BLaER1 (cell line): ENCODE measurements around the gene SLCO2B1.

Experiments used
- H3K27ac ChIP-seq: shearing (Covaris generic); formaldehyde crosslinking; 2 replicates; pipeline ENCODE4 v1.8.1; 2022
- H3K27me3 ChIP-seq: shearing (Covaris generic); formaldehyde crosslinking; 2 replicates; pipeline ENCODE4 v1.8.1; 2022
- H3K36me3 ChIP-seq: shearing (Covaris generic); formaldehyde crosslinking; 2 replicates; pipeline ENCODE4 v1.8.1; 2022
- H3K4me1 ChIP-seq: shearing (Covaris generic); formaldehyde crosslinking; 2 replicates; pipeline ENCODE4 v1.8.1; 2022
- H3K4me2 ChIP-seq: shearing (Covaris generic); formaldehyde crosslinking; 2 replicates; pipeline ENCODE4 v1.8.1; 2022
- H3K4me3 ChIP-seq: shearing (Covaris generic); formaldehyde crosslinking; 2 replicates; pipeline ENCODE4 v1.8.1; 2022
- H3K9ac ChIP-seq: shearing (Covaris generic); formaldehyde crosslinking; 2 replicates; pipeline ENCODE4 v1.8.1; 2022
- H3K9me3 ChIP-seq: shearing (Covaris generic); formaldehyde crosslinking; 2 replicates; pipeline ENCODE4 v1.8.1; 2022
- H4K20me1 ChIP-seq: shearing (Covaris generic); formaldehyde crosslinking; 2 replicates; pipeline ENCODE4 v1.8.1; 2022
- Cebpa-rat ChIP-seq: shearing (Covaris generic); IDR thresholded peaks from 2 replicates; pipeline ENCODE4 v1.8.1; 2022

The SLCO2B1 gene

DNA sequence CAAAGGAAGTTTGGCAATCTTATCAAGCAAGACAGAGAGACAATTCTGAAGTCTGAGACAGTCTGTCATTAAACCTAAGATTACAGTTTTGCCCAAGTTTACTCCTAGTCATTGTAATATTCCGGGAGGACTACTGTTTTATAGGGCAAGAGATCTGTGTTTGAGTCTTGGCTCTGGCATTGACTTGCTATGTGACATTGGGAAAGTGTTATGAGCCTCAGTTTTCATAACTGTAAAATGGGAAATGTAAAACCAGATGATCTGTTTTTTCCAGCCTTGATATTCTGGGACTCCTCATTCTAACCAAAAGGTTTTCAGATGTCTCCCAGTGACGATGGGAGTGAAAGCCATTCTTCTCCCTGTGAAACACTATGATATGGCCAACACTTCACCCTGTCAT is 24.3 kb upstream of the SLCO2B1 start:
- Histone ChIP-seq H3K4me1 (no peaks in the 10 kb centered on the region), H3K9me3 (peaks cover 12% of the 10 kb centered on the region), H3K27me3 (no peaks in the 10 kb centered on the region), H3K36me3 (no peaks in the 10 kb centered on the region), H4K20me1 (no peaks in the 10 kb centered on the region), H3K9ac (no peak overlapping the region), H3K27ac (no peak overlapping the region), H3K4me2 (no peak overlapping the region), H3K4me3 (no peak overlapping the region)
- no peak for TF ChIP-seq Cebpa-rat

DNA sequence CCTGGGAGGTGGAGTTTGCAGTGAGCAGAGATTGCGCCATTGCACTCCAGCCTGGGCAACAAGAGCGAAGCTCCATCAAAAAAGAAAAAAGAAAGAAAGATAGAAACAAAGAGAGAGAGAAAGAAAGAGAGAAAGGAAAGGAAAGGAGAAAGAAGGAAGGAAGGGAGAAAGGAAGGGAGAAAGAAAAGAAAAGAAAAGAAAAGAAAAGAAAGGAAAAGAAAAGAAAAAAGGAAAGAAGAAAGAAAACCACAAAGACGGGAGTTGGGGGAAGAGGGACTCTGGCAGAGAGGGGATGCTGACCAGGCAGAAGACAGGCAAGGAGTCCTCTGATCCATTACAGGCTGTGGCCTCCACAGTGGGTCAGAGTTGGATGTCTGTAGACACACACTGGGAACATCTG is 18.8 kb upstream of the SLCO2B1 start:
- no peaks in the 10 kb centered on the region for H4K20me1 ChIP-seq
- TF ChIP-seq Cebpa-rat = no peak
- H3K4me1 ChIP-seq = no peaks in the 10 kb centered on the region
- H3K27me3 ChIP-seq = no peaks in the 10 kb centered on the region
- no peak overlapping the region for H3K27ac ChIP-seq
- no peaks in the 10 kb centered on the region for H3K36me3 ChIP-seq
- H3K4me2 ChIP-seq = no peak overlapping the region
- H3K4me3 ChIP-seq = no peak overlapping the region
- peaks cover 12% of the 10 kb centered on the region for H3K9me3 ChIP-seq
- H3K9ac ChIP-seq = no peak overlapping the region

DNA sequence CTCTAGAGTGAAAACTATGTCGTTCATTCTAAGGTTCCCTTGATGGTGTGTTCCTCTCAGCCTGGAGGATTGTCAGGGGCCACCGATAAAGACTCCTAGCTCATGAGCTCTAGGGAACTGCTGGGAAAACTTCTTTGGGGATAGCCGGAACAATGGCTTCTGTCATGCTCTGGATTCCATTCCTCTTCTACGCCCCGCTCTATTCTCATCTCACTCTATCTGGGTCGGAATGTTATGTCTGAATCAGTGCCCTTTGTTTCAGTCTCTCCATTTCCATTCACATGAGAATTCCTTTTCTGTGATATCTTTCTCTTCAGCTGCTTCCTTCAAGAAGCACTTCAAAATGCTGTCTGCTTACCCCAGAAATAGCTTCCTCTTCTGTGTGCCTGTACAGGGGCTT is 16.9 kb upstream of the SLCO2B1 start:
- peaks cover 6% of the 10 kb centered on the region for H3K9me3 ChIP-seq
- TF ChIP-seq Cebpa-rat = no peak
- no peaks in the 10 kb centered on the region for H4K20me1 ChIP-seq
- no peaks in the 10 kb centered on the region for H3K4me1 ChIP-seq
- H3K4me2 ChIP-seq = no peak overlapping the region
- no peak overlapping the region for H3K9ac ChIP-seq
- no peak overlapping the region for H3K27ac ChIP-seq
- no peaks in the 10 kb centered on the region for H3K27me3 ChIP-seq
- H3K4me3 ChIP-seq = no peak overlapping the region
- H3K36me3 ChIP-seq = no peaks in the 10 kb centered on the region

DNA sequence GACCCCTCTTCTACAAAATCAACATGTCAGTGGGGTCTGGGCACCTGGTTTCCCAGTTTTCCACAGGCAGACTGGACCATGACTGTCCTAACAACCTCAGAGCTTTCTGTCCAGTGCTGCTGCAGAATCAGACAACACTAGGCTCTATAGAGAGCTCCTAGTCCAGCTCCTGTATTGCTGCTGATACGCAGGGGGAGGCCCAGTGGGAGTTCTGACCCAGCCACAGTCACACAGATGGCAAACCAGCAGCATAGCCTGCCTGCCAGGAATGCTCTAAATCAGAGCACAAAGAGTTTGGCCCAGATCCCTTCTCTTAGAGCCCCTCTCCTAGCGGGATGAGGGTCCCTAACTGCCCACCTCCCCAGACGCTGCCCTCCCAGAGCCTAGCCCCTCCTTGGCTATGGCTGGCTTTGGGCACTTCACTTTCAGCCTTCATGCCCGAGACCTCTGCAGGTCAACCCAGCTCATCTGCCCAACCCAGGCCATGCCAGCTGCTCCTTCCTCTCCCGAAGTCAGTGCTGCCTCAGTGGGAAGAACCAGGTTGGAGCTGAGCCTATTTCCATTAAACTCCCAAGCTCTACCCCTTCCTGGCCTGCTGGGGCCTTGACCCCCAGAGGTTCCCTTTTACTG is 15.8 kb upstream of the SLCO2B1 start:
- Histone ChIP-seq H3K27me3 (no peaks in the 10 kb centered on the region), H3K36me3 (no peaks in the 10 kb centered on the region), H3K4me1 (no peaks in the 10 kb centered on the region), H3K4me2 (no peak overlapping the region), H3K4me3 (no peak overlapping the region), H3K9me3 (no peaks in the 10 kb centered on the region), H3K27ac (no peak overlapping the region), H3K9ac (no peak overlapping the region), H4K20me1 (no peaks in the 10 kb centered on the region)
- no peak for TF ChIP-seq Cebpa-rat

DNA sequence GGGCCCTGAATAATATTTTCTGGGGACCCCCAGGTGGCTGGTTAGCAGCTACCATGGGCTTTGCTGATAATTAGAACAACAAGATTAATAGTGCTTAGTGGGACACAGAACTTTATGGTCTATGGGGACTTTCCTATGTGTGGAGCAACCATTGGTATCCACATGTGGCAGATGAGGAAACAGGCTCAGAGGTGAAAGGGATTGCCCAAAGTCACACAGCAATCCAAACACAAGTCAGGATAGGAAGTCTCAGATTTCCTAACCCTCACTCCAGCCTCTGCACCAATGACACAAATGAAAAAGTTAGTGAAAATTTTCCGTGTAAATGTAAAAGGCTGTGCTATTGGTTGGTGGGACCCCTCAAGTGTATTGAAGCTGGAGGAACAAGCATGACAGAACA is 15.3 kb upstream of the SLCO2B1 start:
- H3K27ac ChIP-seq = no peak overlapping the region
- H3K4me1 ChIP-seq = peaks cover 2% of the 10 kb centered on the region
- H3K4me2 ChIP-seq = no peak overlapping the region
- H3K9me3 ChIP-seq = no peaks in the 10 kb centered on the region
- no peaks in the 10 kb centered on the region for H3K27me3 ChIP-seq
- no peaks in the 10 kb centered on the region for H4K20me1 ChIP-seq
- H3K9ac ChIP-seq = no peak overlapping the region
- H3K4me3 ChIP-seq = no peak overlapping the region
- H3K36me3 ChIP-seq = no peaks in the 10 kb centered on the region
- TF ChIP-seq Cebpa-rat = no peak

DNA sequence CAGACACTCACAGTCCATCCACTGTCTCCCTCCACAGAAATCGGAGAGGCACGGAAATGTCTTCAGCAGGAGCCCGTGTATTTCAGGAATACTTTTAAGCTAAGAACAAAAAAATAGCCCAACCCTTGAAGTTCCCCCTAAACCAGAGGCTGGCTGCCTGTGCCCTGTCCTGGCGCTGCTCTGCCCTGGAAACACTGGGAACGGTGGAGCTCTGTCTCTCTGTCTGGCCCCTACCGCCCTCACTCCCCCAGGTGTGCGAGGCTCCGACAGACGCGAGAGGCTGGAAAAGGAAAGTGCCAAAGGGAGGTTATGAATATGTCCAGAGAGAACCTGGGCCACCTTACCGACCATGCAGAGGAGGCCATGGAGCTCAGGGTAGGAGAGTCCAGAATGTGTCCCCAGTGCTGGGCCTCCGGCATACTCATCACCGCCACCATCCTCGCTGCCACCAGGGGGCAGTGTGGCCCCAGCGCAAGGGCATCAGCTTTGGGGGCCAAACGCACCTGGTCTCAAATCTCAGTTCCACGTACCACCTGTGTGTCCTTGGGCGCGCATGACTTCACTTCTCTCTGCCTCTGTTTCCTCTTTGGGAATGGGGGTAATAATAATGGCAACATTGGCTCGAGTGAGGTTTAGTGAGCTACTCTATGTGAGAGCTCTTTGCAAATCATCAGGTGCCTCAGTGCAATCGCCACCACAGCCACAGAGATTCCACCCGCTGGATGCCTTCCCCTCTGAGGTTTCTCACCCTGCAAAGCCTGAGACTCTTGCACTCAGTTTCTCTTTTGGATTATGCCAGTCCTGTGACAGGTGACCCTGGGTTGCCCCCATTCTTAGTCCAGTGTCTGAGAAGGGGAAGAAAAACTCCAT is 10.4 kb upstream of the SLCO2B1 start:
- H3K27ac ChIP-seq = no peak overlapping the region
- no peak overlapping the region for H3K9ac ChIP-seq
- H3K4me1 ChIP-seq = peaks cover 49% of the 10 kb centered on the region
- no peaks in the 10 kb centered on the region for H3K36me3 ChIP-seq
- H3K9me3 ChIP-seq = no peaks in the 10 kb centered on the region
- H3K4me2 ChIP-seq = peak overlapping the region; percentile 21; the same call in 1 of the 2 replicates
- no peak overlapping the region for H3K4me3 ChIP-seq
- no peaks in the 10 kb centered on the region for H4K20me1 ChIP-seq
- no peaks in the 10 kb centered on the region for H3K27me3 ChIP-seq
- TF ChIP-seq Cebpa-rat = no peak

DNA sequence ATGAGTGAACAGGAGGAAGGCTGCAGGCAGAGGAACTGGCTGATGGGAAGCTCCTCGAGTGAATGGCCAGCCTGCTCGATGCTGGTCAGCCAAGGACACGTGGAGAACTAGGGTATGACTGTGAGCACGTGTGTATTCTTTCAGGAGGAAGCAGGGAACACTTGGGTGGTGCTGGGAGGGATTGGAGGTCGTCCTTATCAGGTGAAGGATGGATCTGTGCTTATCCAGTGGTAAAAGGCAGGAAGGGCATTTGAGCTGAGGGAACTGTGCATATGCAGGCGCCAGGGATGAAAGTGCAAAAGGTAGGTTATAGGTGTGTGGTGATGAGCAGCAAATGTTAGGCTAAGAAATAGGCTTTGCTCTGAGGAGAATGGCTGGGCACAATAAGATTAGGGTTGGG is 9.7 kb upstream of the SLCO2B1 start:
- H3K36me3 ChIP-seq = no peaks in the 10 kb centered on the region
- H3K9ac ChIP-seq = no peak overlapping the region
- 0 out of 2 replicates have a peak overlapping the region, but pooled peaks have one; percentile 21 for H3K4me2 ChIP-seq
- no peak overlapping the region for H3K27ac ChIP-seq
- TF ChIP-seq Cebpa-rat = no peak
- no peaks in the 10 kb centered on the region for H4K20me1 ChIP-seq
- H3K9me3 ChIP-seq = no peaks in the 10 kb centered on the region
- H3K27me3 ChIP-seq = no peaks in the 10 kb centered on the region
- peaks cover 55% of the 10 kb centered on the region for H3K4me1 ChIP-seq
- no peak overlapping the region for H3K4me3 ChIP-seq

DNA sequence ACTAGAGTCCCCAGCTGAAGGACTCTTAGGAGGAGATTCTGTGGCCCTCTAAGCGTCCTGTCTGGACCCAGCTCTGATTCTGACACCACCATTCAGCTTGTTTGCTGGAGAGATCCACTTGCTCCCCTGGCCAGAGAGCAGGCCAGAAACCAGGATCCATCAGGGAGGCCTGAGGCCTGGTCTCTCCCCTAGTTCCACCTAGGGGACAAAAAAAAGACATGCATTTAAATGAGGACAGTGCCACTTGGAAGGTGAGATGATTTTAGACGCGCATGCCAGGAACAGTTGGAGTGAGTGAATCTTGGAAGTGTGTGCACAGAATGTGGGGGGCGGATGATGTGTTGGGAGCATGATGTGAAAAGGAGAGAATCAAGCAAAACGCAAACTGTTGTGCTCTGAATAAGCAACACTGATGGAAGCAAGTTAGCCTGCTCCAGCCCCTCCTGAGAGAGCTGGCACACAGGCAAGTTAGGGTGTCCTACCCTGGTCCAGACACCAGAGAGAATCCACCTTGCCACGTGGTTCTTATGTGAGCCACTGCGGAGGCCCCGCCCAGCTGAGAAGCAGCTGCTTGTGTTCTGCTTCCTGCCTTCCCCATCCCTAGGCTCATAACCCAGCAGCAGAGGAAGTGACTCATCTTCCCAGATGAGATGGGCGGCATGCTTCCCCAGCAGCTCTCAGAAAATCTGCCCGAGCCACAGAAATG is 8.0 kb upstream of the SLCO2B1 start:
- Histone ChIP-seq H3K27me3 (no peaks in the 10 kb centered on the region), H3K4me2 (peak overlapping the region; percentile 93), H3K4me1 (peaks cover 72% of the 10 kb centered on the region), H3K27ac (peak overlapping the region; percentile 76), H3K9me3 (no peaks in the 10 kb centered on the region), H4K20me1 (no peaks in the 10 kb centered on the region), H3K36me3 (no peaks in the 10 kb centered on the region), H3K9ac (peak overlapping the region; percentile 53; the same call in 1 of the 2 replicates), H3K4me3 (no peak overlapping the region)
- no peak for TF ChIP-seq Cebpa-rat

DNA sequence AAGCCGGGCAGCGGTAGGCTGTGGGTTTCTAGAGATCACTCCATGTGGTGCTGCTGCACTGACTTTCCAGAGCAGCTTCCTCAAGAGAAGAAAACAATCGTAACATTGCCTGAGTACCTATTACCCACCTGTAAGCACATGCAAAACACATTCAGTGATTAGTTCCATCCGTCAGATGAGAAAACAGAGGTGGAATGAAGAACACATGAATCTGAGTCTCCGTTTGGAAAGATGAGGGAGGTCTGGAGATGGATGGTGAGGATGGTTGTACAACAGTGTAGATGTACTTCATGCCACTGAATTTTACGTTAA is 7.5 kb upstream of the SLCO2B1 start:
- Histone ChIP-seq H3K36me3 (no peaks in the 10 kb centered on the region), H3K27ac (peak overlapping the region; percentile 76), H3K4me1 (peaks cover 77% of the 10 kb centered on the region), H4K20me1 (no peaks in the 10 kb centered on the region), H3K4me2 (peak overlapping the region; percentile 93), H3K27me3 (no peaks in the 10 kb centered on the region), H3K9me3 (no peaks in the 10 kb centered on the region), H3K9ac (peak overlapping the region; percentile 53; the same call in 1 of the 2 replicates), H3K4me3 (peak overlapping the region; percentile 23; the same call in 1 of the 2 replicates)
- TF ChIP-seq Cebpa-rat = no peak

DNA sequence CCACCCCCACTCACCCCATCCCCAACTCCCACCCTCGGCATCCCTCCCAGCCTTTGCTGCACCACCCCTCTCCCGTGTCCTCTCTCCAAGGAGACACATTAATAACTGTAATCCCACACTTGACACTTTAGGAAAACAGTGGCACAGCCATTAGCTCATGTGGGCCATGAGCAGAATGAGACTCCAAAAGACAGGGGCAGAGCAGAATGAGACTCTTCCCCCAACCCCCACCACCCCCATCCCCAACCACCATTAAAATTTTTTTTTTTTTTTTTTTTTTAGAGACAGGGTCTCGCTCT is 6.2 kb upstream of the SLCO2B1 start:
- H3K27me3 ChIP-seq = no peaks in the 10 kb centered on the region
- no peaks in the 10 kb centered on the region for H4K20me1 ChIP-seq
- H3K27ac ChIP-seq = peak overlapping the region; percentile 76
- H3K36me3 ChIP-seq = no peaks in the 10 kb centered on the region
- no peak overlapping the region for H3K4me3 ChIP-seq
- peak overlapping the region; percentile 93 for H3K4me2 ChIP-seq
- no peak overlapping the region for H3K9ac ChIP-seq
- no peak for TF ChIP-seq Cebpa-rat
- no peaks in the 10 kb centered on the region for H3K9me3 ChIP-seq
- H3K4me1 ChIP-seq = peaks cover 81% of the 10 kb centered on the region
